ENCODE data around the gene RASIP1.
"Not testable (repeated sequence)": the region's sequence is repeated elsewhere in the genome, so short reads cannot be mapped to it uniquely, and the experiment has no call there.

The RASIP1 gene

DNA sequence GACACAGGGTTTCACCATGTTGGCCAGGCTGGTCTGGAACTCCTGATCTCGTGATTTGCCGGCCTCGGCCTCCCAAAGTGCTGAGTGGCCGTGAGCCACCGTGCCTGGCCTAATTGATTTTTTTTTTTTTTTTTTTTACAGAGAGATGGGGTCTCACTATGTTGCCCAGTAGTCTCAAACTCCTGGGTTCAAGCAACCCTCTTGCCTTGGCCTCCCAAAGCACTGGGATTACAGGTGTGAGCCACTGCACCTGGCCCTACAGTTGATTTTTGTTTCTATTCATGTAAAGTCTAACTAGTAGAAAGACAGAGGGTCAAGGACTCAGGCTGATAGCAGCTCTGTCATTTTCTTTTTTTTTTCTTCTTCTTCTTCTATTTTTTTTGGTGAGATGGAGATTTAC is 36.7 kb upstream of the RASIP1 start:
- H3K27me3 ChIP-seq, result no peaks in the 10 kb centered on the region
- H3K36me3 ChIP-seq, result no peaks in the 10 kb centered on the region
- H3K4me3 ChIP-seq (ENCODE audit: low read depth, low read length), result no peak overlapping the region
- peaks cover 9% of the 10 kb centered on the region for H3K4me1 ChIP-seq
- no peaks in the 10 kb centered on the region for H3K9me3 ChIP-seq
- TF ChIP-seq, protein P1, sequence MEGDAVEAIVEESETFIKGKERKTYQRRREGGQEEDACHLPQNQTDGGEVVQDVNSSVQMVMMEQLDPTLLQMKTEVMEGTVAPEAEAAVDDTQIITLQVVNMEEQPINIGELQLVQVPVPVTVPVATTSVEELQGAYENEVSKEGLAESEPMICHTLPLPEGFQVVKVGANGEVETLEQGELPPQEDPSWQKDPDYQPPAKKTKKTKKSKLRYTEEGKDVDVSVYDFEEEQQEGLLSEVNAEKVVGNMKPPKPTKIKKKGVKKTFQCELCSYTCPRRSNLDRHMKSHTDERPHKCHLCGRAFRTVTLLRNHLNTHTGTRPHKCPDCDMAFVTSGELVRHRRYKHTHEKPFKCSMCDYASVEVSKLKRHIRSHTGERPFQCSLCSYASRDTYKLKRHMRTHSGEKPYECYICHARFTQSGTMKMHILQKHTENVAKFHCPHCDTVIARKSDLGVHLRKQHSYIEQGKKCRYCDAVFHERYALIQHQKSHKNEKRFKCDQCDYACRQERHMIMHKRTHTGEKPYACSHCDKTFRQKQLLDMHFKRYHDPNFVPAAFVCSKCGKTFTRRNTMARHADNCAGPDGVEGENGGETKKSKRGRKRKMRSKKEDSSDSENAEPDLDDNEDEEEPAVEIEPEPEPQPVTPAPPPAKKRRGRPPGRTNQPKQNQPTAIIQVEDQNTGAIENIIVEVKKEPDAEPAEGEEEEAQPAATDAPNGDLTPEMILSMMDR (IDR thresholded peaks at IDR 0.05; ENCODE audit: low read depth, low read length), result no peak
- no peak for DNase-seq

DNA sequence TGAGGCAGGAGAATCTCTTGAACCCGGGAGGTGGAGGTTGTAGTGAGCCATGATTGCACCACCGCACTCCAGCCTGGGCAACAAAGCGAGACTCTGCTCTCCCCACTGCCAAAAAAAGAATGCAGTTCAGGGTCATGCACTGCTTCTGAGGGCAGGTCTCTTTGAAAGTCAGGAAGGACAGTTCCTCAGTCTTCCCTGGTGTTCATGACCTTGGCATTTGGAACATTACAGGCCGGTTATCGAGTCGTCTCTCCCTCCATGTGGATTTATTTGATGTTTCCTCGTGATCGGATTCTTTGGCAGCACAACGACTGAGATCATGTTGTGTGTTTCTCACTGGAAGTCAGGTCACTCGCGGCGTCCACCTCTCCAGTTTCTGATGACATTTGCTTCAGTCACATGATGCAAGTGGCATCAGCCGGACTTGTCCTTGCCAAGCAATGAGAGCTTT is 32.1 kb upstream of the RASIP1 start:
- H3K27me3 ChIP-seq, result peaks cover 3% of the 10 kb centered on the region
- no peak overlapping the region for H3K4me3 ChIP-seq (ENCODE audit: low read depth, low read length)
- H3K9me3 ChIP-seq, result no peaks in the 10 kb centered on the region
- DNase-seq, result no peak
- no peaks in the 10 kb centered on the region for H3K4me1 ChIP-seq
- H3K36me3 ChIP-seq, result no peaks in the 10 kb centered on the region
- TF ChIP-seq, protein P1 (IDR thresholded peaks at IDR 0.05; ENCODE audit: low read depth, low read length), result no peak

DNA sequence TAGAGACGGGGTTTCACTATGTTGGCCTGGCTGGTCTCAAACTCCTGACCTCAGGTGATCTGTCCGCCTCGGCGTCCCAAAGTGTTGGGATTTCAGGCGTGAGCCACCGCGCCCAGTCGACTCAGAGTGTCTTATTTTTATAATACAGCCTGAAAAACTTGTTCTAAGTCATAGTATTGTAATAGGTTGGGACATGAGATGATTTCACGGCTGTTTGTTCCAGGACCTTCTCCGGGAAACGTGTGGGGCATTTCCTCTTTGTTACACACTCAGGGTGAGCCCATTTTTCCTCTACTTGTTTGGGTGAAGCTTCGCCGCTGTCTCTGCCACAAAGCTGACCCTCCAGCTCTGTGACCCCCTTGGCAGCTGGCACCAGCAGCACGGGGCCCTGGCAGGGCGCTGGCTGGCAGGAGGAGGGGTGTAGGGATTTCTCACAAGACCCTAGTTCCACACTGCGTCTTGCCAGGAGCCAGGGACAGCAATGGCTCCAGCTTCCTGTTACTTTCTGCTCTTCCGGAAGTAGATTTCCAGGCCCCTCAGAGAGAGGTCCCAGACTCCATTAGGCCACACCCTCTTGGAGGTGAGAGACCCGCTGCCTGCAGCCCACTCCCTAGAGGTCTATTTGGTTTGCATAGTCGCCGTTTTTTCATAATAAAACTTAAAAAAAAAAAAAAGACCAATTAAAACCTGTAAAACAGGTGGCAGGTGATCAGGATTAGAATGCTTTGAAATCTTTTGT is 30.5 kb upstream of the RASIP1 start:
- DNase-seq, result no peak
- no peaks in the 10 kb centered on the region for H3K4me1 ChIP-seq
- no peak overlapping the region for H3K4me3 ChIP-seq (ENCODE audit: low read depth, low read length)
- no peaks in the 10 kb centered on the region for H3K9me3 ChIP-seq
- TF ChIP-seq, protein P1 (IDR thresholded peaks at IDR 0.05; ENCODE audit: low read depth, low read length), result no peak
- no peaks in the 10 kb centered on the region for H3K36me3 ChIP-seq
- peaks cover 8% of the 10 kb centered on the region for H3K27me3 ChIP-seq

DNA sequence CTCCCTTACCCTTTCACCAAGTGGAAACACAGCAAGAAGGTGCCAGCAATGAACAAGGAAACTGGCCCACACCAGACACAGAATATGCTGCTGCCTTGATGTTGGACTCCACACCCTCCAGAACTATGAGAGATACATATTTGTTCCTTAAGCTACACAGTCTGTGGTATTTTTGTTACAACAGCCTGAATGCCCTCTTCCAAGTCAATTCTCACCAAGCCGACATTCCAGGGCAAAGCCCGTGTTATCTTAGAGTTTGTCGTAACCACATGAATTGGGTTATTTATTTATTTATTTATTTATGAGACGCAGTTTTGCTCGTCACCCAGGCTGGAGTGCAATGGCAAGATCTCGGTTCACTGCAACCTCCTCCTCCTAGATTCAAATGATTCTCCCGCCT is 29.9 kb upstream of the RASIP1 start:
- no peak for DNase-seq
- Histone ChIP-seq H3K27me3 (peaks cover 14% of the 10 kb centered on the region), H3K4me1 (no peaks in the 10 kb centered on the region), H3K9me3 (no peaks in the 10 kb centered on the region), H3K36me3 (no peaks in the 10 kb centered on the region), H3K4me3 (ENCODE audit: low read depth, low read length) (no peak overlapping the region)
- TF ChIP-seq, protein P1 (IDR thresholded peaks at IDR 0.05; ENCODE audit: low read depth, low read length), result no peak

DNA sequence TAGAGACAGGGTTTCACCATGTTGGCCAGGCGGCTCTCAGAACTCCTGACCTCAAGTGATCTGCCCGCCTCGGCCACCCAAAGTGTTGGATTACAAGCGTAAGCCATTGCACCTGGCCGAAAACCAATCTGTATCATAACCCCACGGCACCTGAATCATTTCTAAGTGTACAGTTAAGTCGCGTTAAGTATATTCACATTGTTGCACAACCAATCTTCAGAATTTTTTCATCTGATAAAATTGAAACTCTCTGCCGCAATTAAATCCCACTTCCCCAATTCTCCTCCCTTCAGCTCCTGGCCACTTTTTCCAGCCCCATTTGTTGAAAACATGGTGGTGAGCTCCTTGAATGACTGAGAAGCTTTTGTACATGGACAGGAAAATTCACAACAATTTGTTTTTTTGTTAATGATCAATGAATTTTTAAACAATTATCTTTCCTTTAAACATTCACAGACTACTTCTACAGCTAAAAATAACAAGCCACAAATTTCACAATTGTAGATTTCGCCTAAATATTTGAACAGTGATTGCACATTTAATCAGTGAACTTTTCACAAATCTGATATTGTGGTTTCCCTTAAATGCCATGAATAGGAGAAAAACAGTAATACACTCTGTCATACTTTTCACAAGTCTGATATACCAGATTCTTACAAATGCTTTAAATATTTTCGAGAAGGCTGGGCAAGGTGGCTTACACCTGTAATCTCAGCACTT is 28.7 kb upstream of the RASIP1 start:
- Histone ChIP-seq H3K27me3 (peaks cover 25% of the 10 kb centered on the region), H3K9me3 (no peaks in the 10 kb centered on the region), H3K4me3 (ENCODE audit: low read depth, low read length) (no peak overlapping the region), H3K36me3 (no peaks in the 10 kb centered on the region), H3K4me1 (no peaks in the 10 kb centered on the region)
- no peak for DNase-seq
- TF ChIP-seq, protein P1 (IDR thresholded peaks at IDR 0.05; ENCODE audit: low read depth, low read length), result no peak

DNA sequence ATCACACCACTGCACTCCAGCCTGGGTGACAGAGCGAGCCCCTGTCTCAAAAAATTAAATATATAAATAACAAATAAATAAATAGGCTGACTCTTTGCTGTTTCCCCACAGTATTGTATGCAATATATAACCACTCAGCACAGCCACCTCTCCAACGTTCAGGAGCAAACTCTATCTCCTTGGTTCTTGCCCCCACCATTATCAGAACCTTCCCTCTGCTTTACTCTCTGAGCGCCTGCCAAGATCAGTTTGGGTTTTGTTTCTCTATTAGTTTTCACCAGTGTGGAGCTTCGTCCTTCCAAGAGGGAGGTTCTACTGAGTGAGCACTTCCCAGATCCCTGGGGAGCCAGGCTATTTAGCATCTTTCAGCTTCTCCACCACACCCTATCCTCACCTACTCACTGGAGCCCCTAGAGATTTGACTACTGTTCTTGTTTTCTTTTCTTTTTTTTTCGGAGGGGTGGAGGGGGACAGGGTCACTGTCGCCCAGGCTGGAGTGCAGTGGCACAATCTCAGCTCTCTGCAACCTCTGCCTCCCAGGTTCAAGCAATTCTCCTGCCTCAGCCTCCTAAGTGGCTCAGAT is 27.9 kb upstream of the RASIP1 start:
- peaks cover 34% of the 10 kb centered on the region for H3K27me3 ChIP-seq
- not testable (repeated sequence) for DNase-seq; H3K4me1 ChIP-seq; H3K36me3 ChIP-seq; H3K9me3 ChIP-seq; H3K4me3 ChIP-seq (ENCODE audit: low read depth, low read length)

DNA sequence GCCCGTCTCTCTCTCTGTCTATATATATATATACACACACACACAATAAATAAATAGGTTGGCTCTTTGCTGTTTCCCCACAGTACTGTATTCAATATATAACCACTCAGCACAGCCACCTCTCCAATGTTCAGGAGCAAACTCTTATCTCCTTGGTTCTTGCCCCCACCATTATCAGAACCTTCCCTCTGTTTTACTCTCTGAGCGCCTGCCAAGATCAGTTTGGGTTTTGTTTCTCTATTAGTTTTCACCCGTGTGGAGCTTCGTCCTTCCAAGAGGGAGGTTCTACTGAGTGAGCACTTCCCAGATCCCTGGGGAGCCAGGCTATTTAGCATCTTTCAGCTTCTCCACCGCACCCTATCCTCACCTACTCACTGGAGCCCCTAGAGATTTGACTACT is 25.4 kb upstream of the RASIP1 start:
- not testable (repeated sequence) for DNase-seq; H3K36me3 ChIP-seq; H3K4me1 ChIP-seq; H3K9me3 ChIP-seq; H3K4me3 ChIP-seq (ENCODE audit: low read depth, low read length)
- H3K27me3 ChIP-seq, result peaks cover 46% of the 10 kb centered on the region
